NT2/D1 (cell line): ENCODE data around the gene TFG.

ENCODE experiments used
- DNase-seq: peaks from one replicate; pipeline ENCODE4 v3.0.0-alpha.2; 2011; ENCODE audit warnings: low read depth, low spot score
- H3K27me3 ChIP-seq: 2 replicates; pipeline ENCODE4 v1.6.0; 2011; ENCODE audit warnings: mild to moderate bottlenecking; ENCODE audit not compliant: insufficient read length, insufficient read depth
- H3K36me3 ChIP-seq: 2 replicates; pipeline ENCODE4 v1.6.1; 2011; ENCODE audit warnings: mild to moderate bottlenecking, low read length, mixed read lengths; ENCODE audit not compliant: insufficient read depth, insufficient read length
- H3K4me1 ChIP-seq: 2 replicates; pipeline ENCODE4 v1.5.1; 2011; ENCODE audit not compliant: insufficient read depth, insufficient read length
- H3K4me3 ChIP-seq: 2 replicates; pipeline ENCODE4 v1.5.1; 2011; ENCODE audit warnings: low read depth; ENCODE audit not compliant: insufficient read length
- H3K9ac ChIP-seq: 2 replicates; pipeline ENCODE4 v1.6.0; 2011; ENCODE audit warnings: low read depth; ENCODE audit not compliant: insufficient read length
- H3K9me3 ChIP-seq: 2 replicates; pipeline ENCODE4 v1.5.1; 2011; ENCODE audit warnings: mild to moderate bottlenecking, low read length; ENCODE audit not compliant: insufficient read depth
- SUZ12 ChIP-seq: IDR thresholded peaks from 2 replicates; pipeline ENCODE4 v1.6.1; 2011; ENCODE audit not compliant: insufficient read length, insufficient read depth; ENCODE audit errors: extremely low read depth
- YY1 ChIP-seq: IDR thresholded peaks from 2 replicates; pipeline ENCODE4 v1.6.1; 2011; ENCODE audit not compliant: insufficient read length, insufficient read depth
- ZNF274 ChIP-seq: IDR thresholded peaks from 2 replicates; pipeline ENCODE4 v1.6.1; 2011; ENCODE audit warnings: mild to moderate bottlenecking, low read depth, low read length

The TFG gene

GRCh38 chr3:100782348-100782747 lies 73.1 kb downstream of the TFG start:
- no peak for TF ChIP-seq YY1
- no peak for TF ChIP-seq SUZ12
- TF ChIP-seq ZNF274, result no peak
- Histone ChIP-seq H3K4me3 (no peak overlapping the region), H3K9me3 (peaks cover 17% of the 10 kb centered on the region), H3K4me1 (no peaks in the 10 kb centered on the region), H3K9ac (no peak overlapping the region), H3K36me3 (no peaks in the 10 kb centered on the region), H3K27me3 (no peaks in the 10 kb centered on the region)
- no peak for DNase-seq

GRCh38 chr3:100782906-100783305 lies 73.6 kb downstream of the TFG start:
- Histone ChIP-seq H3K4me1 (no peaks in the 10 kb centered on the region), H3K4me3 (no peak overlapping the region), H3K9me3 (peaks cover 17% of the 10 kb centered on the region), H3K36me3 (no peaks in the 10 kb centered on the region), H3K9ac (no peak overlapping the region), H3K27me3 (no peaks in the 10 kb centered on the region)
- no peak for DNase-seq
- TF ChIP-seq ZNF274, result no peak
- TF ChIP-seq YY1, result no peak
- no peak for TF ChIP-seq SUZ12

- H3K9me3 ChIP-seq, result peaks cover 17% of the 10 kb centered on the region
- H3K9ac ChIP-seq, result no peak overlapping the region
- DNase-seq, result no peak
- H3K36me3 ChIP-seq, result no peaks in the 10 kb centered on the region
- TF ChIP-seq SUZ12 (no peak), ZNF274 (no peak), YY1 (no peak)
- no peaks in the 10 kb centered on the region for H3K27me3 ChIP-seq
- H3K4me3 ChIP-seq, result no peak overlapping the region
- no peaks in the 10 kb centered on the region for H3K4me1 ChIP-seq
Observed at GRCh38 chr3:100783619-100784018, 74.3 kb downstream of the TFG start.

- TF ChIP-seq YY1 (no peak), SUZ12 (no peak), ZNF274 (no peak)
- Histone ChIP-seq H3K9me3 (peaks cover 13% of the 10 kb centered on the region), H3K4me3 (no peak overlapping the region), H3K36me3 (no peaks in the 10 kb centered on the region), H3K4me1 (no peaks in the 10 kb centered on the region), H3K9ac (no peak overlapping the region), H3K27me3 (no peaks in the 10 kb centered on the region)
- DNase-seq, result no peak
Observed at GRCh38 chr3:100789579-100789978, 80.3 kb downstream of the TFG start.

GRCh38 chr3:100796556-100796955 lies 87.3 kb downstream of the TFG start:
- no peak for DNase-seq
- Histone ChIP-seq H3K36me3 (no peaks in the 10 kb centered on the region), H3K9ac (no peak overlapping the region), H3K9me3 (no peaks in the 10 kb centered on the region), H3K27me3 (no peaks in the 10 kb centered on the region), H3K4me1 (no peaks in the 10 kb centered on the region), H3K4me3 (no peak overlapping the region)
- no peak for TF ChIP-seq YY1

- DNase-seq, result no peak
- Histone ChIP-seq H3K4me1 (no peaks in the 10 kb centered on the region), H3K36me3 (no peaks in the 10 kb centered on the region), H3K27me3 (no peaks in the 10 kb centered on the region), H3K9ac (no peak overlapping the region), H3K9me3 (no peaks in the 10 kb centered on the region), H3K4me3 (no peak overlapping the region)
- TF ChIP-seq SUZ12 (no peak), YY1 (no peak), ZNF274 (no peak)
Observed at GRCh38 chr3:100798012-100798411, 88.7 kb downstream of the TFG start.
